ENCODE results near the gene HIPK2. TPM values are rescaled to one million over a fixed set of nuclear protein-coding genes. Genes with fewer than 3 reads are reported as not detected.

HIPK2 gene
- polyA plus RNA-seq, 4 donors, result 24.0 to 104 (median 84.9) TPM

GRCh38 chr7:139718141-139718540 is 59.7 kb downstream of the HIPK2 start:
- DNase-seq (ENCODE audit: low read depth in 4 of 4, low spot score in 3 of 4), result no peak

- DNase-seq (ENCODE audit: low read depth in 4 of 4, low spot score in 3 of 4), result no peak
Observed at GRCh38 chr7:139716156-139716942, 61.4 kb downstream of the HIPK2 start.

- DNase-seq (ENCODE audit: low read depth in 4 of 4, low spot score in 3 of 4), result no peak
Observed at GRCh38 chr7:139715194-139715815, 62.5 kb downstream of the HIPK2 start.

GRCh38 chr7:139714163-139714901 is 63.5 kb downstream of the HIPK2 start:
- no peak for DNase-seq (ENCODE audit: low read depth in 4 of 4, low spot score in 3 of 4)

- DNase-seq (ENCODE audit: low read depth in 4 of 4, low spot score in 3 of 4), result no peak
Observed at GRCh38 chr7:139713526-139714162, 64.2 kb downstream of the HIPK2 start.

- no peak for DNase-seq (ENCODE audit: low read depth in 4 of 4, low spot score in 3 of 4)
Observed at GRCh38 chr7:139713061-139713460, 64.7 kb downstream of the HIPK2 start.

- DNase-seq (ENCODE audit: low read depth in 4 of 4, low spot score in 3 of 4), result no peak
Observed at GRCh38 chr7:139711991-139712743, 65.6 kb downstream of the HIPK2 start.

GRCh38 chr7:139710036-139710435 is 67.8 kb downstream of the HIPK2 start:
- no peak for DNase-seq (ENCODE audit: low read depth in 4 of 4, low spot score in 3 of 4)

GRCh38 chr7:139709485-139709884 is 68.3 kb downstream of the HIPK2 start:
- DNase-seq (ENCODE audit: low read depth in 4 of 4, low spot score in 3 of 4), result no peak

- DNase-seq (ENCODE audit: low read depth in 4 of 4, low spot score in 3 of 4), result no peak
Observed at GRCh38 chr7:139708541-139708940, 69.3 kb downstream of the HIPK2 start.

- DNase-seq (ENCODE audit: low read depth in 4 of 4, low spot score in 3 of 4), result no peak
Observed at GRCh38 chr7:139706837-139707236, 71.0 kb downstream of the HIPK2 start.

GRCh38 chr7:139704308-139704879 is 73.4 kb downstream of the HIPK2 start:
- DNase-seq (ENCODE audit: low read depth in 4 of 4, low spot score in 3 of 4), result no peak

GRCh38 chr7:139703487-139704307 is 74.1 kb downstream of the HIPK2 start:
- no peak for DNase-seq (ENCODE audit: low read depth in 4 of 4, low spot score in 3 of 4)

- no peak for DNase-seq (ENCODE audit: low read depth in 4 of 4, low spot score in 3 of 4)
Observed at GRCh38 chr7:139702811-139703486, 74.8 kb downstream of the HIPK2 start.

- DNase-seq (ENCODE audit: low read depth in 4 of 4, low spot score in 3 of 4), result no peak
Observed at GRCh38 chr7:139702313-139702731, 75.5 kb downstream of the HIPK2 start.

- DNase-seq (ENCODE audit: low read depth in 4 of 4, low spot score in 3 of 4), result no peak
Observed at GRCh38 chr7:139701908-139702307, 75.9 kb downstream of the HIPK2 start.

- no peak for DNase-seq (ENCODE audit: low read depth in 4 of 4, low spot score in 3 of 4)
Observed at GRCh38 chr7:139700505-139701235, 77.1 kb downstream of the HIPK2 start.

Data from left renal pelvis (tissue), 4 donors.